Smooth muscle cell of the brain vasculature (primary cell): ENCODE measurements around the gene ILRUN.
"Not testable (repeated sequence)": the region's sequence is repeated elsewhere in the genome, so short reads cannot be mapped to it uniquely, and the experiment has no call there.

Experiments
- DNase-seq: peaks from one replicate; pipeline ENCODE4 v3.0.0-alpha.2; 2012; ENCODE audit warnings: low read depth, low spot score

Gene ILRUN

GRCh38 chr6:34697544-34697836 lies 923 bp upstream of the ILRUN start:
- DNase-seq, result no peak

- DNase-seq, result no peak
Measured at GRCh38 chr6:34696189-34696738, 303 bp downstream of the ILRUN start.

- DNase-seq, result no peak
Measured at GRCh38 chr6:34695729-34696188, 808 bp downstream of the ILRUN start.

- no peak for DNase-seq
Measured at GRCh38 chr6:34692280-34692679, 4.3 kb downstream of the ILRUN start.

GRCh38 chr6:34689742-34690141 lies 6.8 kb downstream of the ILRUN start:
- DNase-seq, result no peak

- no peak for DNase-seq
Measured at GRCh38 chr6:34688956-34689355, 7.6 kb downstream of the ILRUN start.

- DNase-seq, result no peak
Measured at GRCh38 chr6:34684919-34685318, 11.6 kb downstream of the ILRUN start.

- no peak for DNase-seq
Measured at GRCh38 chr6:34684364-34684763, 12.2 kb downstream of the ILRUN start.

GRCh38 chr6:34680802-34681515 lies 15.6 kb downstream of the ILRUN start:
- no peak for DNase-seq

GRCh38 chr6:34680313-34680712 lies 16.3 kb downstream of the ILRUN start:
- not testable (repeated sequence) for DNase-seq

- no peak for DNase-seq
Measured at GRCh38 chr6:34679552-34680253, 16.9 kb downstream of the ILRUN start.

- DNase-seq, result no peak
Measured at GRCh38 chr6:34676140-34676539, 20.4 kb downstream of the ILRUN start.

- DNase-seq, result not testable (repeated sequence)
Measured at GRCh38 chr6:34674930-34675329, 21.6 kb downstream of the ILRUN start.

- no peak for DNase-seq
Measured at GRCh38 chr6:34674268-34674639, 22.3 kb downstream of the ILRUN start.

- DNase-seq, result no peak
Measured at GRCh38 chr6:34673064-34673463, 23.5 kb downstream of the ILRUN start.

- DNase-seq, result no peak
Measured at GRCh38 chr6:34672657-34673043, 23.9 kb downstream of the ILRUN start.

GRCh38 chr6:34671801-34672656 lies 24.5 kb downstream of the ILRUN start:
- DNase-seq, result no peak

GRCh38 chr6:34671367-34671766 lies 25.2 kb downstream of the ILRUN start:
- no peak for DNase-seq

- not testable (repeated sequence) for DNase-seq
Measured at GRCh38 chr6:34668799-34669198, 27.8 kb downstream of the ILRUN start.

- no peak for DNase-seq
Measured at GRCh38 chr6:34667481-34668238, 28.9 kb downstream of the ILRUN start.

GRCh38 chr6:34665019-34665418 lies 31.5 kb downstream of the ILRUN start:
- DNase-seq, result no peak
